Stimulated activated CD8-positive, alpha-beta memory T cell treated with anti-CD3 and anti-CD28 coated beads, Interleukin-15, amount 100 ng/mL, for 1 hour (primary cell): ENCODE data around the gene INSR.
"Not testable (repeated sequence)": the region's sequence is repeated elsewhere in the genome, so short reads cannot be mapped to it uniquely, and the experiment has no call there.

ENCODE experiments used
- DNase-seq: peaks from one replicate; pipeline ENCODE4 v3.0.0-alpha.2; 2020; ENCODE audit warnings: low read depth

INSR gene

GRCh38 chr19:7258041-7258839, 36.0 kb downstream of the INSR start:
- DNase-seq, result no peak

GRCh38 chr19:7257148-7258040, 36.8 kb downstream of the INSR start:
- DNase-seq, result no peak

DNA sequence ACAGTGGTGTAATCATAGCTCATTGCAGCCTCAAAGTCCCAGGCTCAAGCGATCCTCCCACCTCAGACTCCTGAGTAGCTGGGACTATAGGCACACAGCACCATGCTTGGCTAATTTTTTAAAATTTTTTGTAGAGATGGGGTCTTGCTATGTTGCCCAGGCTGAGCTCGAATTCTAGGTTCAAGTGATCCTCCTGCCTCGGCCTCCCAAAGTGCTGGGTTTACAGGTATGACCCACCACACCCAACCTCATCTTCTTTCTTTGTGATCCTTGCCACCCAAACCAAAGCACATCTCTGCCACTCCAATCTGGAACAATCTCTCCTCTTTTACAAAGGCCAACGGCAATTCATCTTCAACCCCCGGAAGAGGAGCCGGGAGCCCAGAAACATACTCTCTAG, 38.6 kb downstream of the INSR start:
- DNase-seq, result no peak

DNA sequence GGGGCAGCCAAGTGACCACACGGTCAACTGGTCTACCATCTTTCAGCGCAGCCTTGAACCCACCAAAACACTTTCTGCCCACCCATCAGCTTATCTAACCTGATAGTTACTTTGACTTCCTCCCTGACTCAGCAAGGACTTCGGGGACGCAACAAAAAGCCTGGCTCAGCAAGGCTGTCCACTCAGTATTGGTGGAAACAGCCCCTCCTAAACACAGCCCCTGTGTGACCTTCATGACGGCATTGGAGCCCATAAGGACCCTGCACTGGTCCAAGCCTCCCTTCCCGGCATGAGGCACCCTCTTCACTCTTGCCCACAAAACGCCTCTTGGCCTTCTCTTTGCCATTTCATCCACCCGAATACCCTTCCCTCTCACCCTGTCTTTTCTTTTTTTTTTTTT, 39.1 kb downstream of the INSR start:
- DNase-seq, result no peak

- DNase-seq, result no peak
Measured at GRCh38 chr19:7254590-7254989, 39.6 kb downstream of the INSR start.

DNA sequence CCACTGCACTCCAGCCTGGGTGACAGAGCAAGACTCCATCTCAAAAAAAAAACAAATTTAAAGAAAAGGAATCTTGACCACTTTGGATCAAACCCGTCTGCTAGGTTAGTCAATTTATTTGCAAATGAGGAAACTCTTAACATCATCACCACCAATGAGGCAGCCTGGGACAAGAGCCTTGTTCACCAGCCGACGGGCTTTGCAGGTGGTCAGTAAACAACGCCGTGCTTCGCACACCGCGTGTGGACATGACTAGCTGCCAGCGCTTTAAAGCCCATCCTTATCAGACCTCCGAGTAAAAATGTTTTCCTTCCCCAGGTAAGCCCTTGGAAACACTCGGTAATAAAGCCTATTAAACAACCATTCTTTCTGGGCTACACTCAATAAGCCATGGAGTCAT, 41.9 kb downstream of the INSR start:
- no peak for DNase-seq

DNA sequence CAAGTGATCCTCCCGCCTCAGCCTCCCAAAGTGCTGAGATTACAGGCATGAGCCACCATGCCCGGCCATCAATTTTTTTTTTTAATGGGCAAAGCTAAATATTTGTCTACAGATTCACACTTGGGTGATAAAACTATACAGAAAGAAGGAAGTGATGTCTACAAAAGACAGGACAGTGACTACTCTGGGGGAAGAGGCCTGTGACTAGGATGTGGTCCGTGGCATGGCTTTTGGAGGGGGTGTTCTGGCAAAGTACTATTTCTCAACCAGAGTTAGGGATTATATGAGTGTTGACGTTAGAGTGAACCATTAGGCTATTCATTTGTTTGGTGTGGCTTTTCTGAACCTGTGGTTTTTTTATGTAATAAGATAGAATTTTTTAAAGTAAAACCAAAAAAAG, 42.7 kb downstream of the INSR start:
- DNase-seq, result no peak

- no peak for DNase-seq
Measured at GRCh38 chr19:7250951-7251350, 43.3 kb downstream of the INSR start.

- DNase-seq, result no peak
Measured at GRCh38 chr19:7250057-7250596, 44.1 kb downstream of the INSR start.

DNA sequence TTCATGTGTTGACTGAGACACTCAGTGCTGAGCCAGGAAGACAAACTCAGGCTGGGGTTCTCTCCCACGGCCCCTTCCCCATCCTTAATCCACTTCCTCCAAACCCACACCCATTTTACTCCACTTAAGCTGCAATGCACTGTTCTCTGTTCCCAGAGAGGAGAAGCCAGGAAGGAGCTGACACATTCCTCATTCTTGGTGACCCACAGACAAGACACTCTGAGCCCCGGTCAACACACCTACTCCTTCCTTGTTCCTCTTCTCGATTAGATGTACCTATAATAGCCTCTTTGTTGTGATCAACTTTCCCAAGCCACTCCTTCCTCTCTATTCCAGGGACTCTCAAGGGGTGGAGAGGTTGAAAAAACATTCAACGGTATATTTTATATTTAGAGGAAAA, 47.1 kb downstream of the INSR start:
- no peak for DNase-seq

DNA sequence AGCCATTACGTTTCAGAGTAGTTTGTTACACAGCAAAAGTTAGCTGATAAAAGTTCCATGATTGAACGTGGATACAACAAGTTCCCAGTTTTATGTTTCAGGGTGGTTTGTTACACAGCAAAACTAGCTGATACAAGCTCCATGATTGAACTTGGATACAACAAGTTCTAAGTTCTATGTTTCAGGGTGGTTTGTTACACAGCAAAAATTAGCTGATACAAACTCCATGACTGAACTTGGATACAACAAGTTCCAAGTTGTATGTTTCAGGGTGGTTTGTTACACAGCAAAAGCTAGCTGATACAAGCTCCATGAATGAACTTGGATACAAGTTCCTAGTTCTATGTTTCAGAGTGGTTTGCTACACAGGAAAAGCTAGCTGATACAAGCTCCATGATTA, 47.6 kb downstream of the INSR start:
- DNase-seq, result no peak

DNA sequence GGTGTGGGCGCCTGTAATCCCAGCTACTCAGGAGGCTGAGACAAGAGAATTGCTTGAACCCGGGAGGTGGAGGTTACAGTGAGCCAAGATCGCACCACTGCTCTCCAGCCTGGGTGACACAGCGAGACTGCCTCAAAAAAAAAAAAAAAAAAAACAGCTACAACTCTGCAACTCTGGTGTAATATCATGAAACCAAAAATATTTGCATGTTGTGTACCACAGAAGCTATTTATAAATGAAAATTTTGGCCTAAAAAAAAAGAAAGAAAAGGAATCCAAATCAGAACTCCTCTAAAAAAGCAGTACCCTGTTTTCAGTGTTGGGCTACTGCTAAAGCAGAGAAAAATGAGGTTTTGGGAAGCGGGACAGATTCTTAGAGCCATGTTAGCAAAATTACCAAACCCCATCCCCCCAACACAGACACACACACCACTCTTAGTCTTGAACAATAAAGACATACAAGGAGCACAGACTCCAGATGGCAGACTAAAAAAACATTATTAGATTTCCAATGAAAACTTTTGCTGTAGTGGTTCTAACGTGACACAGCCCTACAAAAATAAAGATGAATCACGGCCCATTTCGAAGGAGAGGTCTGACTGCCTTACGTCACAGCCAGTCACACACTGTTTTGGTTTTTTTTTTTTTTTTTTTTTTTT, 51.5 kb downstream of the INSR start:
- DNase-seq, result no peak

DNA sequence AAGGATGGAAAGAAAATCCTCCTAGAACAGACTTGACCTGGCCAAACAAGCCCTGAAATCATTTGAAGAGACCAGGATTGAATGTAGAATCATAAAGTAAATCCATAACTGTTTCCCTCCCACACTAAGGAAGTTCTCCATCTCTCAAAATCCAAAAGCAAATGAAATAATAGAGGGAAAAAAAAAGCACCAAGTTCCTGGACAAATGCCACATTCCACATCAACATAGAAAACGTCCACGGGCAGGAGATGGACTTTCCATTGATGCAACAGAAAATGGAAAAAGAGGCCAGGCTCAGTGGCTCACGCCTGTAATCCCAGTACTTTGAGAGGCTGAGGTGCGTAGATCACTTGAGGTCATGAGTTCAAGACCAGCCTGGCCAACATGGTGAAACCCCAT, 56.2 kb downstream of the INSR start:
- DNase-seq, result no peak

GRCh38 chr19:7236153-7236552, 58.1 kb downstream of the INSR start:
- DNase-seq, result no peak

- no peak for DNase-seq
Measured at GRCh38 chr19:7230826-7231225, 63.4 kb downstream of the INSR start.

- DNase-seq, result no peak
Measured at GRCh38 chr19:7229735-7230134, 64.5 kb downstream of the INSR start.

DNA sequence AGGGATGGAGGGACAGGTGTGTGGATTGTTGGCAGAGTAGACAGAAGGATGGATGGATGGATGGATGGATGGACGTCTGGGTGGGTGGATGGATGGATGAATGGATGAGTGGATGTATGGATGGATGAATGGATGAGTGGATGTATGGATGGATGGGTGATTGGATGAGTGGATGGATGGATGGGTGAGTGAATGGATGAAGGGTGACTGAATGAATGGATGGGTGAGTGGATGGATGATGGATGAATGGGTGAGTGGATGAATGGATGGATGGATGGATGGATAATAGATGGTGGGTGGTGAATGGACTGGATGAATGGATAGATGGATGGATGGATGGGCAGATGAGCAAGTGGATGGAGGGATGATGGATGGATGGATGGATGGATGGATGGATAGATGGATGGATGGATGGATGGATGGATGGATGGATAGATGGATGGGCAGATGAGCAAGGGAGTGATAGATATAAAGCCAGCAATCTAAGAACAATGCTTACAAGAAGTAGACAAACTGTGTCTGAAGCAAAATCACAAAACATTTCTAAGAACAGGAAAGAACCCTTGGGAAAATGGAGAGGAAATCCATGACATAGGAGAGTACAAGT, 65.2 kb downstream of the INSR start:
- no peak for DNase-seq

- no peak for DNase-seq
Measured at GRCh38 chr19:7227735-7228134, 66.5 kb downstream of the INSR start.

DNA sequence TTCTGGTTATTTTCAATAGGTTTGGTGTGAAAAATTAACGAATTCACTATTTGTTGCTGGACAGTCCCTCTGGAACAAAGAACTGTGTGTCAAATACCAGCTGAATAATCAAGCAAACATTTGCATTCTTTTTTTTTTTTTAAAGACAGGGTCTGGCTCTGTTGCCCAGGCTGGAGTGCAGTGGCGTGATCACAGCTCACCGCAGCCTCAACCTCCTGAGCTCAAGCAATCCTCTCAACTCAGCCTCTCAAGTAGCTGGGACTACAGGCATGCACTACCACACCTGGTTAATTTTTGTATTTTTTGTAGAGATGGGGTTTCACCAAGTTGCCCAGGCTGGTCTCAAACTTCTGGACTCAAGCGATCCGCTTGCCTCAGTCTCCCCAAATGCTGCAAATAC, 67.1 kb downstream of the INSR start:
- not testable (repeated sequence) for DNase-seq

GRCh38 chr19:7226739-7227138, 67.5 kb downstream of the INSR start:
- no peak for DNase-seq

DNA sequence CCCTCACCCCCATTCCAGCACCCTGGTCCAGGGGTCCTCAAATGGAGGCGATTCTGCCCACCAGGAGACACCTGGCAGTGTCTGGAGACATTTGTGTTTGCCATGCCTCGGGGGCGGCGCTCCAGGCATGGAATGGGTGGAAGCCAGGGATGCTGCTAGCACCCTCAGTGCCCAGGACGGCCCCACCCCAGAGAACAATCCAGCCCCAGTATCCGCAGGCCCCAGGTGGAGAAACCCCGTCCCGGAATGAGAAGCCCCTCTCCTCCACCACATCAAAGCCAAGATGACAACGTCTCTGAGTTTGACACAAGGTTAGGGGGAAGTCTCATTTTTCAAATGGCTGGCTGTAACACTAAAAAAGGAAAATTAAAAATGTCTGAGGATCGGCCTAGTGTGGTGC, 68.5 kb downstream of the INSR start:
- no peak for DNase-seq

DNA sequence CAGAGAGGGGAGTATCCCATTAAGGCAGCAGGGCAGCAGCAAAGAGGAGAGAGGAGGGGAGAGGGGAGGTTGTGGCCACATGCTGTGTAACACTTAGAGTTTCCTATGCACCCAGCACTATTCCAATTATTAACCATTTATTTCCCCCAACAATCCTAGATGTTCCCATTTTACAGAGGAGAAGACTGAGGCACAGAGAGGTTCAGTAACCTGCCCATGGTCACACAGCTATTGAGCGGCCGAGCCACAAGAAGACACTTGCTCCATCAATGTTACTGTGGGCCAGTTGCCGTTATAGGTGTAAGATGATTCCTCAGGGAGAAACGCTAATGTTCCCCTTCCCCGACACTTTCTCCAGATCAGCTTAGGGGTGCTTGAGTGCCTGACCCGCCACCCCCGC, 69.2 kb downstream of the INSR start:
- no peak for DNase-seq
